ENCODE measurements around the gene TBXAS1. TPM values are rescaled to one million over a fixed set of nuclear protein-coding genes. Genes with fewer than 3 reads are reported as not detected.
"Not testable (repeated sequence)": the region's sequence is repeated elsewhere in the genome, so short reads cannot be mapped to it uniquely, and the experiment has no call there.

The TBXAS1 gene
- total RNA-seq, 1 donor from 2014 or later: 0.32 TPM

- DNase-seq (ENCODE audit: low read depth): no peak
These were observed 84.2 kb downstream of the TBXAS1 start for GRCh38 chr7:139913021-139913844.

- no peak for DNase-seq (ENCODE audit: low read depth)
These were observed 84.7 kb downstream of the TBXAS1 start for GRCh38 chr7:139913845-139914135.

DNA sequence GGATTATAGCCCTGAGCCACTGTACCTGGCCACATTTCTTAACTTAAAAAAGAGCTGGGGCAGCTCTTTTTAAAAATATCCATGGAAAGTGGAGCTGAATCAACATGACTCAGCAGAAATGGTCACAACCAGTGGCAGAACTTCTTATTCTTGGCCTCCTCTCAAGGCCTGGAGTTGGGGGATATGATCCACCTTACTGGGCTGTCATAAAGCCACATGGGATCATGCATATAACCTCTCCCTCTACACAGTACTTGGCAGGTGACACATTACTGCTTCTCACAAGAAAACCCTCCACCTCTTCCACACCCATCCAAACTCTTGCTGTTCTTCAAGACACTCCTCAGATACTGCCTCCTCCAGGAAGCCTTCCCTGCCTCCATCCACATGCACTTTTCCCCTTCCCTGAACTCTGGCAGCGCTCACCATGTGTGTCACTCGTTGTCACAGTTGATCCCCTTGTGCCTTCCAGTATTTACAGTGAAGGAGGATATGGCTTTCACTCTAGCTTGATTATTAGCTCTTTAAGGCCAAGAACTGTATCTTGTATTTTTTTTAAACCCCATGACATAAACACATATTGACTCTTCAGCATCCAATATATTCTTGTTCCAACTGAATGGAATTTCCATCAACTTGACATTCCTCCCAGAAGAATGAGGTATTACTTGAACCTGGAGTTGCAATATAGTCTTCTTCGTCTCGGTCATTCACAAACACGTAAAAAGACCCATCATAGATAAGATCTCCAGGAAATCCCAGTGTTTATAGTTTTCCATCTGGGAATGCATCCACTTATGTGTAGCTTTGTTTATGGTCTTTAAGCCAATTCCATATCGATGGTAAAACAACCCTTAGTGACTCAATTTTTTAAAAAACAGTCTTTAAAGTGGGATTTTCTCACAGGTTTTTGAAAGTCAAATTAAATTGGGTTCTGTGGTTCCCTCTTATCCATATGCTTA lies 85.5 kb downstream of the TBXAS1 start:
- DNase-seq (ENCODE audit: low read depth): peak; percentile 48

DNA sequence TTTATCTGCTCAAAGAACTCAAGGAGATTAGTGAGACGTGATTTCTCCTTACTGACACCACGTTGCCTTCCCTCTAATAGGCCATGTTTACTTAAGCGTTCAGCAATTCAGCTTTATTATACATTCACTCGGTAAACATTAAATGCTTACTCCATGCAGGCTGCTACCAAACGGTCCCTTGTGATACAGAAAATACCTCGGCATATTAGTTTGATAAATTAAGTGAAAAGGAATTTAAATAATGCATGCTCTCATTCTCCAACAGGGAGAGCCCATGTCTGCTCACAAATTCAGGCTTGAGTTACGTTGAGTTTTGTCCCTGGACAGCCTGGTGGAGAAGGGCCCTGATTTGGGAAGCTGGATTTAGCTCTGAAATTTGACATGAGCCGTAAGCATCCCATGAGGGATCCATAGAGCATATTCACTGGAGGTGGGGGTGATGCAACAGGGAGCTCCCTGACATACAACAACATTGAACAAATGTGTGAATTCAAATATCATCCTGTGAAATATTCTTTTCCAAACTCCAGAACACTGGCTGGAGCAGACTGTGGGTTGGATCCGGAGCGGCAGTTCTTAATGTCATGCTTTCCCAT lies 86.3 kb downstream of the TBXAS1 start:
- DNase-seq (ENCODE audit: low read depth): peak; percentile 37

DNA sequence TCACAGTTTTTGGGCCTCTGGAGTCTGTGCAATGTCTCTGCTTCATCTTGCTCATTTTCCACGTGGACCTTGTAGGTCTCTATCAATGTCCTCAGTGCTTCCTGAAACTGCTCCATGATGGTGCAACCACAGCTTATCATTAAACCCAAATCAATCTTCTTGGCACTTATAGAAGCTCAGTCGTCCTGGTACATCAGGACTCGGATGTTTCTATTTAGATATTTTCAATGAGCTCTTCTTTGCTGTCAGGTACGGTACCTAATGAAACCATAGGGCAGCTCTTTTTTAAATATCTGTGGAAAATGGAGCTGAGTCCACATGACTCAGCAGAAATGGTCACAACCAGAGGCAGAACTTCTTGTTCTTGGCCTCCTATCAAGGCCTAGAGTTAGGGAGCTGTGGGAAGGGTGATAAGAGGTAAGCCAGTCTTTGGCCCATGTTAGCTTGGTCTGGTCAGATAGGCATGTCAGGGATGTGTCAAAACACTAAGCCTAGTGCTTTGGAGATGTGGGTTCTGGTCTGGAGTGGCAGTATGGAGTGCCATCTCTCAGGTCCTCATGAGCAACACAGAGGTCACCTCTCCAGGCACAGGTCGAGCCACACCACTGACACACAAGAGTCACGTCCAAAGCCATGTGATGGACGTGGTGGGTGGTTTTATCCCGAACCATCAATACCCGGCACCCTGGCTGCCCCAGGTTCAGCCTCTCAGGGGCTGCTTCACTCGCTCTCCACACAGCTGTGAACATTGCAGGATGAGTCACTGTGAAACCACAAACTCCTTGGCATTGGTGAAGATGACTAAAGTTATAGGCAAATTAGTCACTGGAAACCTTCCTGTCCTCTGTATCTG lies 87.0 kb downstream of the TBXAS1 start:
- peak; percentile 98 for DNase-seq (ENCODE audit: low read depth)

DNA sequence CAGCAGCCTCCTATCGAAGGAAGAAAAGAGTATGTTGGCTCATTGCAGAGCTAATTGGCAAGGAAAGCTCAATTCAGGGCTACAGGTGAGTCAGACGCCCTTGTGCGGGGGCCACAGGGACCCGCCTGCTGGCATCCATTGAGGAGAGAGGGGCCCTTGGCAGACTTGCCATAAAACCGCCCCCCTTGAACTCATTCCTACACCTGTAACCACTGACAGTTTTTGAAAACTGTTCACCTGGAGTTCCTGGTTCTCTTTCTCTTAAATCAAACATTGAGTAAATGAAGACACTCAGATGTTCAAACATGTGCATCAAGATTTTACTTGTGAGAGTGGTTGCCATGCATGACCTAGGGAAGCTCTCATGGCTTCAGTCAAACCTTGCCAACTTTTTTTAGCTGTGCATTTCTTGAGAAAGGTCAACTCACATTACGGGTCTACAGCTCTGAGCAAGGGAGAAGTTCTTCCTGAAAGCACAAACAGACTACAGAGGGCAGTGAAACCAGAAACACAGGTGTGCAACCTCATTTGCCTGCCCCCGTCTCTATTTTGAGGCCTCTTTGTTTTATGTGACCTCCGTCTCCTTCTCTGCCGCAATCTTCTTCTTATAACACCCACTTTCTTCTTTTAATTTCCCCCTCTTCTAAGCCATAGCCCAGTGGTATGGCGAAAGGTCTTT lies 87.8 kb downstream of the TBXAS1 start:
- no peak for DNase-seq (ENCODE audit: low read depth)

DNA sequence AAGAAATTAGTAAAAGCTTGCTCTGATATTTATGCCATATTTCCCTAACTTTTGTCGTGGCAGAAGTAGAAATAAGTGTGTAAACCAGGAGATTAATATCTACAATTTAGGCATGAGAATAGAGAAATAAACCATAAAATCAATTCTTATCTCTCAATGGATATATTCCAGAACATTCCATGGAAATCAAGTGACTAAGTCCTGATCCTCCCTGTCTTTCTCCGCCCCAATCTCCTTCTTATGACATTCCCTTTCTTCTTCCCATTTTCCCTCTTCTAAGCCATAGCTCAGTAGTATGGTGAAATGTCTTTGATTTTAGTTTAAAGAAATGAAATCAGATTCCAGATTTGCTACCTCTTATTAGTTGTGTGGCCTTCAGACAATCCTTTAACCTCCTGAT lies 88.8 kb downstream of the TBXAS1 start:
- DNase-seq (ENCODE audit: low read depth): no peak

DNA sequence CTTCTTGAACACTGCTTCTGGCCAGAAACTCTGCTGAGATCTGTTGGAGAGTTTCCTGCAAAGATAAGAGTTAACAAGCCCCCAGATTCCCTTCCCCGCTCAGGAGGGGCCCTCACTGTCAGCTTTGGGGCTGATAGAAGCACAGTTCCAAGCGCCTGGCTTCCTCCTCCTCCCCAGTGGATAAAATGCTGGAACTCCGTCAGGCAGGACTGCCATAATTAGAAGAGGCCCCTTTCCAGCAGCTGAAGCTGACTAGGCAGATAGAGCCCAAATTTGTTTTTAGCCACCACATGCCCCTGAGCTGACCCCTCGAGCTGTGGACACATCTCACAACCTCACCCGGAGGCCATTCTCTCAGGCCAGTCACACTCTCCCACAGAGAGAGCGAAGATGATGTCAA lies 89.4 kb downstream of the TBXAS1 start:
- DNase-seq (ENCODE audit: low read depth): peak; percentile 89

- DNase-seq (ENCODE audit: low read depth): no peak
These were observed 94.0 kb downstream of the TBXAS1 start for GRCh38 chr7:139923090-139923489.

GRCh38 chr7:139924461-139924860 lies 95.4 kb downstream of the TBXAS1 start:
- DNase-seq (ENCODE audit: low read depth): no peak

DNA sequence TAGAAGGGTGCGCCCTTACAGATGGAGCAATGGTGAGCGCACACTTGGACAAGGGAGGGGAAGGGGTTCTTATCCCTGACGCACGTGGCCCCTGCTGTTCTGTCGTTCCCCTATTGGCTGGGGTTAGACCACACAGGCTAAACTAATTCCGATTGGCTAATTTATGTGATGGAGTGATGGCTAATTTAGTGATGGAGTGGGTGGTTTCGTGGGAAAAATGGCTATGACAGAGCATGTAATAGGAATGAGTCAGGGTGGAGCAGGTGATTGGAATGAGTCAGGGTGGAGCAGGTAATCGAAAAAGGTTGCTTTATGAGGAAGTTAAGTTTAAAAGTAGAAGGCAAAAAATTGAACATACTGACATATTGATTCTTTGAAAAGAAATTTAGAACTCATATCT lies 100.2 kb downstream of the TBXAS1 start:
- DNase-seq (ENCODE audit: low read depth): not testable (repeated sequence)

DNA sequence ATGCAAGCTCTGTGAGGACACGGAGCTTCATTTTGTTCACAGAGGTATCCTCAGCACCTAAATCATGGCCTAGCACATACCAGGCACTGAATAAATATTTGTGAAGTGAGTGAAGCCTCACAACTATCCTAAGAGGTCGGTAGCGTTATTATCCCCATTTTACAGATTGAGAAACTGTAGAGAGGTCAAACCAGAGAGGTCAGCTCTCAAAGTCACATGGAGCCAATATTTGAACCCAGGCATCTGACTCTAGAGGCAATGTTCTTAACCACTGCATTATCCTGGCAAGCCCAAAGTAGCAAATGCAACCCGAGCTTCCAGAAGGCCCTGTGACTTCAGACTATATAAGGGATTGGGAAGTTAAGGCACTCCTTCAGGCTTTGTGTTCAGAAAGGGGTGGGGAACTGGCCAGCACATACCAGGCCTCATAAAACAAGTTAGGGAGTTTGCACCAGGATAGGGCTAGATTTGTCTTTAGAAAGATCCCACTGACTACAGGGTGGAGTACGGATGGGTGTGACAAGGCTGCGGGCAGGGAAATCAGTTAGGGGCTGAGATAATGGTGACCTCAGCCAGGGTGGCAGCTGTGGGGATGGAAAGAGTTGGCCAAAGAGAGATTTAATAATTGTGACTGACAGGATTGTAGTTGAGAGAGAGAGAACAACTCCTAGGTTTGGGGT lies 101.4 kb downstream of the TBXAS1 start:
- peak; percentile 60 for DNase-seq (ENCODE audit: low read depth)

DNA sequence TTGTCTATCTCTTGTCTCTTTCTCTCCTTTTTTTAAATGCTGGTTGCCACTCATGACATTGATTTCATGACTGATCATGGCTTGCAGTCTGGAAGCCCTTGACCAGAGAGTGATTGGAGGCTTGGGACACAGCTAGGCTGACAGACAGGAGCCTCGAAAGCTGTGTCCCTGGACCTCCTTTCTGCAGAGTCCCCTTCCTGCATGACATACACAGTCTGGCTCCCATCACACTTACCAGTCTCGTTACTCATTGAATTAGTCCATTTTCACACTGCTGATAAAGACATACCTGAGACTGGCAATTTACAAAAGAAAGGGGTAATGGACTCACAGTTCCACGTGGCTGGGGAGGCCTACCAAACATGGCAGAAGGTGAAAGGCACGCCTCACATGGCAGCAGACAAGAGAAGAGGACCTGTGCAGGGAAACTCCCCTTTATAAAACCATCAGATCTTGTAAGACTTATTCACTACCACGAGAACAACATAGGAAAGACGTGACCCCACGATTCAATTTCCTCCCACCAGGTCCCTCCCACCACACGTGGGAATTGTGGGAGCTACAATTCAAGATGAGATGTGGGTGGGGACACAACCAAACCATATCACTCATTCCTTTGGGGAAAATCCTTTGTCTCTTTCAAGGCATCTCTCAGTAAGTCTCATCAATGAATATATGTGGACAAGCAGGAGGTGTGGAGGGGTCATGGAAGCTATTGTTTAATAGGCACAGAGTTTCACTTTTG lies 102.3 kb downstream of the TBXAS1 start:
- DNase-seq (ENCODE audit: low read depth): no peak

DNA sequence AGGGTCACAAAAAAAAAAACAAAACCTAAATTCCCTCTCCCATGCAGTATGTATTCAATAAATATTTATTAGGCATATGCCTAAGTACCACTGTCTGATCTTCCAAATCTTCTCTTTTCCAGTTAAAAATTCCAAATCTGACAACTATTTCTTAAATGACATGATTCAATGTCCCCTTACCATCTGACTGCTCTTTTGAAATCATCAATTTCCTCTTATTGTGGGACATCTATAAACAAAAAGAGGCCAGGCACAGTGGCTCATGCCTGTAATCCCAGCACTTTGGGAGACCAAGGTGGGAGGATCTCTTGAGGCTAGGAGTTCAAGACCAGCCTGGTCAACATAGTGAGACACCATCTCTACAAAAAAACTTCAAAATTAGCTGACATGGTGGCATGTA lies 103.5 kb downstream of the TBXAS1 start:
- no peak for DNase-seq (ENCODE audit: low read depth)

GRCh38 chr7:139936760-139937310 lies 107.8 kb downstream of the TBXAS1 start:
- peak; percentile 91 for DNase-seq (ENCODE audit: low read depth)

DNA sequence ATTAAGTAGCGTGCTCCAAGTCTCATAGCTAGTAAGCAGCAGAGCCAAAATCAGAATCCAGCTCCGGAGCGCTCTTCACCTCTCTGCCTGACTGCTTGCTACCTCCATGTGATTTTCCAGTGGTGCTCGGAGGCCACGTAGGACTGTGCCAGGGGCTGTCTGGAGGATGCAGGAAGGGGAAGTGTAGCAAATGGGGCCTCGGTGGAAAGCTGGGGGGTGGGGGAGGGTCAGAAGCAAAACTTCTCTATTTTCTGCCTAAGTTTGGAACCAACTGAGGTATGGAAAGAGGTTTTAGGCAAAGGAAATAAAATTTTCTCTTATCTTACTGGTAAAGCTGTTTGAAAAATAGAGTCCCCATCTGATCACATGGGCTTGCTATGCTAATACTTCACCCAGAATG lies 108.7 kb downstream of the TBXAS1 start:
- no peak for DNase-seq (ENCODE audit: low read depth)

DNA sequence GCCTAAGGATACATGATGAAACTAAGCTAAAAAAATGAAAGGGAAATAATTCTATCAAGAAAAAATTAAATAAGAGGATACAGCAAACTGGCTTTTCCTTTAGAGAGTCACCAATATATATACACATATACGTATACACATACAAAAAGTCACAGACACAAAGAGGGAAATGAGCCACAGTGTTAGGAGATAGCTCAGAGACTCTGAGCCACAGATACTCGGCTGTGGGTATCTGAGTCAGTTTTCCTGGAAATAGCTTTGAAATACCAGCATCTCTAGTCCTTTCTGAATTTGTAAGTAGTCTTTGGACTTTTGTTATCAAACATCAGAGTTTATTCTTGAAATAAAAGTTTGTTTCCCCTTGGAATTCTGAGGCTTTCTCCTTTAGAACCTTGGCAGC lies 111.8 kb downstream of the TBXAS1 start:
- DNase-seq (ENCODE audit: low read depth): no peak

DNA sequence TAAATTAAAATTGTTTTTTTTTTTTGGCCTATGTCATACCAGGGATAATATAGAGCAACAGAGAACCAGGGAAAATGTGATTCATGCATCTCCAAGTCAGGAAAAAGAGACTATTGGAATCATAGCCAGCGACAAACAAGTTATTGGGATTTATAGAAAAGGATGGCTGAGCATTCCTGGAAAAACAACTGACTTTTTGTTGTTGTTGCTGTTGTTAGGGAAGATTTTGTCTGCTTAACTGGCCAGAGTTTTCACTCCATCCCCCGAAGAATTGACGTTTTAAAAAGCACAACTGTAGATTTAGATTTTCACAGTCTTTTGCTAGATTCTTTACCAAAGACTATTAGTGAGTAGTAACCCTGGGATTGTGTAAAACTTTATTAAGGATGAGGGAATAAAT lies 112.4 kb downstream of the TBXAS1 start:
- DNase-seq (ENCODE audit: low read depth): no peak

- DNase-seq (ENCODE audit: low read depth): no peak
These were observed 112.8 kb downstream of the TBXAS1 start for GRCh38 chr7:139941866-139942265.
